ENCODE data around the gene CEP350.
"Not testable (repeated sequence)": the region's sequence is repeated elsewhere in the genome, so short reads cannot be mapped to it uniquely, and the experiment has no call there.

CEP350 gene

DNA sequence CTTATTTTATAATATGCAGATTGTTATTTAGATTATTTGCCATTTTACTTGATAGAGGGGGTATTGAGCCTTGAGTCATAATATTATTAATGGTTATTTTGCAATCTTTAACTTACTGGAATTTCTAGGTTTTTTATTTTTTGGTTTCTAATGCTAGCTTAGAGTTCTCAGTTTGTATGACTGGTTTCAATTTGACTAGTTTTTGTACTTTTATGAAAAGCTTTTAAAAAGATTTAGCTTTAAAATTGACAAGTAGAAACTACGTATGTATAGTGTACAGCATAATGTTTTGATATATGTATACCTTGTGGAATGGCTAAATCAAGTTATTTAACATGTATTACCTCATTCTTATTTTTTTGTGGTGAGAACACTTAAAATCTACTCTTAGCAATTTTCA lies 41.5 kb downstream of the CEP350 start:
- no peak for DNase-seq

DNA sequence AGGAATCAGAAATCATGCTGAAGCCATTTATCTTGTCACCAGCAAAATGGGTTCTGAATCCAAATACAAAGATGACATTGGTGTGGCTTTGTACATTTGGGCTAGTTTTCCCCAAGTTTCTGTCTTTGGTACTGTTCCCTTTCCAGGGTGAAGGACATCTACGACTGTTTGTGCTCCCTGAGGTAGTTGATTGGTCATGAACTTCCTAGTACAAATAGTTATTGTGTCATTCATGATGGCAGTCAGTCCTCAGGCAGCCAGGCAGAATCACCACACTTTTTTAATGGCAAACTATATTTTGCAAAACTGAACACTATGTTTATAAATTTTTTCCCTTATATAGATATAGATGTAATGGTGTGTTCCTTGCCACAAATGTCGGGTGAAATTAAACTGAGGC lies 46.0 kb downstream of the CEP350 start:
- DNase-seq: no peak

DNA sequence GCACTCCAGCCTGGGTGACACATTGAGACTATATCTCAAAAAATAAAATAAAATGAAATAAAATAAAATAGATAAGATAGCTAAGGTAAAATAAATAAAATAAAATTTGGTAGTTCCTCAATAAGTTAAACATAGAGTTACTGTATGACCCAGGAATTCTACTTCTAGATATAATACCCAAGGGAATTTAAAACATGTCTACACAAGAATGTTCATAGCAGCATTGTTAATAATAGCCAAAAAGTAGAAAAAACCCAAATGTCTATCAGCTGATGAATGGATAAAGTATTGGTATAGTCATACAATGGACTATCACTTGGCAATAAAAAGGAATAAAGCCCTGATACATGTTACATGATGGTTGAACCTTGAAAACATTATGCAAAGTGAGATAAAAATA lies 47.8 kb downstream of the CEP350 start:
- DNase-seq: no peak

DNA sequence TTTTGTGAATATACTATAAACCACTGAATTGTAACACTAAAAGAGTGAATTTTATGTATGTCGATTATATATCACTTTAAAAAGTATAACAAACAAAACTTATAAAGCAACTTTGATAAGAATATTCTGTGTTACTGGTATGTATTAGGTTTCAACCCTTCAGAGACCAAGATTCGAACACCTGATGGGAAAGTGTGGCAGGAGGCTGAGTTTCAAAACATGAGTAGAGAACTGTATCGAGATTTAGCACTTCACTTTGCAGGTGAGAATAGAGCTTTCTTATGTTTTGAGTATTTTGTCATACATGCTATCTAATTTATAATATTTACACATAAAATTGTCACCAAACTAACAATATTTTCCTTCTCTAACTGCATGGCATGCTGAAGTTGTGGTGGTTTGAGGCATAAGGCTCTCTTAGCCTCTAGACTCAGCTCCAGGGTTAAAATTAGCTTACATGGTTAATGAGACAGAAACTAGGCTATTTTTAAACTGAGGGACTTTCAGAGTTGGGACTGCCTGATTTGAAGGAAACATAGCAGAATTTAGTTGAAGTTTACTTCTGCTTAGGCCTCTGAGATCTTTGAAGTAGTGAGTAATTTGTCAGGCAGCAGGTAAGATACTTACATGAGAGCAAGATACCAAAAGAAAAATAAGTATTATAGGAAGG lies 48.6 kb downstream of the CEP350 start:
- DNase-seq: no peak

DNA sequence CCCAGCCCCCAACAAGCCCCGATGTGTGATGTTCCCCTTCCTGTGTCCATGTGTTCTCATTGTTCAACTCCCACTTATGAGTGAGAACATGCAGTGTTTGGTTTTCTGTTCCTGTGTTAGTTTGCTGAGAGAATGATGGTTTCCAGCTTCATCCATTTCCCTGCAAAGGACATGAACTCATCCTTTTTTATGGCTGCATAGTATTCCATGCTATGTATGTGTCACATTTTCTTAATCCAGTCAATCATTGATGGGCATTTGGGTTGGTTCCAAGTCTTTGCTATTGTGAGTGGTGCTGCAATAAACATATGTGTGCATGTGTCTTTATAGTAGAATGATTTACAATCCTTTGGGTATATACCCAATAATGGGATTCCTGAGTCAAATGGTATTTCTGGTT lies 52.2 kb downstream of the CEP350 start:
- not testable (repeated sequence) for DNase-seq

DNA sequence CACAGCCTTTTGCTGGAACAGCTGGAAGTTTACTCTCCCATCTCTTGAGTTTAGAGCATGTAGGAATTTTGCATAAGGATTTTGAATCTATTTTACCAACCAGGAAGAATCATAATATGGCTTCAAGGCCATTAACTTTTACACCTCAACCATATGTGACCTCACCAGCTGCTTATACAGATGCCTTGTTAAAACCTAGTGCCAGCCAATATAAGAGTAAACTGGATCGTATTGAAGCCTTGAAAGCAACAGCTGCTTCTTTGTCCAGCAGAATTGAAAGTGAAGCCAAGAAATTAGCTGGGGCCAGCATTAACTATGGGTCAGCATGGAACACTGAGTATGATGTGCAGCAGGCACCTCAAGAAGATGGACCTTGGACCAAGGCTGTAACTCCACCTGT lies 65.4 kb downstream of the CEP350 start:
- DNase-seq: no peak

DNA sequence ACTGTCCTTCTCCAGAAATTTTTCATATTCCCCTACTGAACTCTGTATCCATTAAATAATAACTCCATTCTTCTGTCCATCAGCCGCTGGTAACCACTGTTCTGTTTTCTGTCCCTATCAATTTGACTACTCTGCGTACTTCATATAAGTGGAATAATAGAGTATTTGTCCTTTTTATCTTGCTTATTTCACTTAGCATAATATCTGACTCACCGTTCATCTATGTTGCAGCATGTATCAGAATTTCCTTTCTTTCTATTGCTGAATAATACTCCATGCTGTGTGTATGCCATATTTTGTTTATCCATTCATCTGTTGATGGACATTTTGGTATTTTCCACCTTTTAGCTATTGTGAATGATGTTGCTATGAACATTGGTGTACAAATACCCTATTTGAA lies 71.9 kb downstream of the CEP350 start:
- no peak for DNase-seq

DNA sequence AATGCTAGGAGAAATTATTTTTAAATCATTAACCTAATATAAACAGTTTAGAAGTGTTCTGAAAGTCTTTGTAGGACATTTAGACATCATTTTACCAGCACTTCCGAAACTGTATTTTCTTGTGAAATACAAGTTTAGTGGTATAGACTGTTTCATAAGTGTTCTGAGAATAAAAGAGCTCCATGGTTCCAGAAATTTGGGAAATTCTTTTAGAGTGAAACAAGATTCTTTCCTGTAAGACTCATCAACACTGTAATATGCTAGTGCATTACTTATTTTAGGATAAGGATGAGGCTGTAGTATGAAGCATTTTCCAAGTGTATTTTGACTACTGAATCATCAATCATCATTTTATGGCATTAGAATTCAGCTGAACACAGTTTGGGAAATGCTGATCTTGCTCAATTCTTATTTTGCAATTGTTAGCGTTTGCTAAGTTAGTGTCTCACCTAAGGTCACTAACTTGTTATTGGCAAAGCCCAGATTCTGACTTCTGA lies 73.4 kb downstream of the CEP350 start:
- no peak for DNase-seq

DNA sequence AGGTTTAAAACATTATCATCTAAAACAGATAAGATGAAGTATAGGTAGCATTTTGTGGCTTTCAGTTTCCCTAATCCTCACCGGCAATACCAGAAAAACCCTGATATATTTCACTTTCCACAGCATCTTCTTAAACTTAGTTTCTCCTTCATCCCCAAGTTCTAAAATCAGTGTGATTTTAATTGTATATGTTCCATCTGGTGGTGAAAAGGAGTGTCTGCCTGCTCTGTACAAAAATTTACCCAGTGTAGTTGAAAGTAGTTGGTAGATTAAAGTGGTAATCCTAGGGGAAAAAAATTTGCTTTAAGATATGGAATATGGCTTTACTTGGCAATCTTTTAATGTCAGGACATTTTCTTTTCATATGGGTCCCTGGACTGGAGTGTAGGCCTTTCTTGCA lies 74.3 kb downstream of the CEP350 start:
- DNase-seq: no peak

DNA sequence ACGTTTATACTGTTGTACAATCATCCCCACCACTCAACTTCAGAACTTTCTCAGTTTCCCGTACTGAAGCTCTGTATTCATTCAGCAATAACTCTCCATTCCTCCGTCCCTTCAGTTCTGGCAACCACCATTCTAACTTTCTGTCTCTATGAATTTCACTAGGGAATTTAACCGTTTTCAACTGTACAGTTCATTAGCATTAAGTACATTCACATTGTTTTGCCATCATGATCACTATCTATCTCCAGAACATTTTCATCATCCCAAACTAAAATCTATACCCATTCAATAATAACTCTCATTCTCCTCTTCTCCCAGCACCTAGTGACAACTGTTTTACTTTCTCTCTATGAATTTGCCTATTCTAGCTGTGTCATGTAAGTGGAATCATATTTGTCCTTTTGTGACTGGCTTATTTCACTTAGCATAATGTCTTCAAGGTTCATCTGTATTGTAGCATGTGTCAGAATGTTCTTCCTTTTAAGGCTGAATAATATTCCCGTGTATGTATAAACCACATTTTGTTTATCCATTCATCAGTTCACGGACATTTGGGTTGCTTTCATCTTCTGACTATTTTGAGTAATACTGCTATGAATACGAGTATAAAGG lies 75.0 kb downstream of the CEP350 start:
- DNase-seq: no peak

DNA sequence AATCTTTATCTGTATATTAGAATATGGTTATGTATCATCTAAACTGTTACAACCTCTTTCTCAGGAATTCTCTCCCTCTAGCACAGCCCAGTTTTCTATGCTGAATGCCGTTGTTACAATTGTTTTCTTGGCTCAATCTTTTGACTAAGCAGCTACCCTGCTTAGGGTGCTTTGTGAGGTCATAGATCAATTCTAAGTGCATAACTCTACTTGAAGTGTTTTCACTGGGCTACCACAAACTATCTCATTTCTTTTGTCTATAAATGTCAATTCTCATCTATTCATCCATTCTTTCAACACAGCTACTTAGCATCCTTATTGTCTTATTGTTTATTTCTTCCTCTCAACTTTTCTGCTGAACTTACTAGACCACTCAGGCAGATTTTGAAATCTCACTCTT lies 77.1 kb downstream of the CEP350 start:
- no peak for DNase-seq

DNA sequence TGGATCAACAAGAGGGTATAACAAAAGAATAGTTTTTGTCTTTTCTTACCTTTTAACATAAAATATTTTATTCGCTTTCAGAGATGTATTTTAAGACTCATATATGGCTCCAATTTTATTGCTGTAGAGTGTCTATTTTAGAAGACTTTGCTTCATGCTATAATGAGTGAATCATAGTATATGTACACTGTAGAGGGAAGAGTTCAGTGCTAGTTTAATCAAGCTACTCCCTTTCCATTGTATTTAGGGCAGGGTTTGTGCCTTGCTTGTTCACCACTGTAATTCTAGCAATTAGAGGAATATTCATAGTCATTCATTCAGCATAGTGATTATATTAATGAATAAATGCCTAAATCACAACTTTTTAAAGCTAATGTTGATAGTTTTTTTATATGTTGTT lies 78.8 kb downstream of the CEP350 start:
- no peak for DNase-seq

DNA sequence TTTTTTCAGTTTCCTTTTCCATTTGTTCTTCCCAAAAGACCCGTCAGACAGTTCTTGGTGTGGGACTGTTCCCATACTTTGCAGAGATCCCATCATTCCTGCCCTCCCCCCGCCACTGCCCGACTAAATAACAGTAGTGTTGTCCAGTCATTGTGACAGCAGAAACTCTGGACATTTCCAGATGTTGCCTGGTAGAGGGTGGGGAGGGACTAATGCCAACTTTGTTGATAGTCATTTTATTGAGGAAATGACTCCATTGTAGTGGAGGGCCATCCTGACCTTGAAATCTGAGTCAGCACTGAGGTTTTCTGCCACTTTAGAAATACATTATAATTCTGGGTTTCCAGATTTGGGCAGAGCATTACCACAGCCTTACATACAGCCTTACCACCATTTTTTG lies 85.4 kb downstream of the CEP350 start:
- no peak for DNase-seq

DNA sequence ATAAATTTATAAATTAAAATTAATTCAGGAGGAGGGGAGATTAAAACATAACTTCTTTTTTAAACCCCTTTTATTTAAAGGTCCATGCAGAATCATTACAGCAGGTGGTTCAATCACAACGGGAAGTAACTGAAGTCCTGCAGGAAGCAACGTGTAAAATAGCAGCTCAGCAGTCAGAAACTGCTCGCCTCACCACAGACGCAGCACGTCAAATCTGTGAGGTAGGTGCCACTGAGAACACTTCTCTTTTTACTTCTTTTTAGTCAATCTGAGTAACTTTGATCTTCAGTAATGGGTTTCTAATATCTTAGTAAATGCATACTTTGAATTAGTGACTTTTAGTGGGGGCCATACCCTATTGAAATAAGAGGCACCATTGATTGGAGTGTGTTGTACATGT lies 87.0 kb downstream of the CEP350 start:
- no peak for DNase-seq

DNA sequence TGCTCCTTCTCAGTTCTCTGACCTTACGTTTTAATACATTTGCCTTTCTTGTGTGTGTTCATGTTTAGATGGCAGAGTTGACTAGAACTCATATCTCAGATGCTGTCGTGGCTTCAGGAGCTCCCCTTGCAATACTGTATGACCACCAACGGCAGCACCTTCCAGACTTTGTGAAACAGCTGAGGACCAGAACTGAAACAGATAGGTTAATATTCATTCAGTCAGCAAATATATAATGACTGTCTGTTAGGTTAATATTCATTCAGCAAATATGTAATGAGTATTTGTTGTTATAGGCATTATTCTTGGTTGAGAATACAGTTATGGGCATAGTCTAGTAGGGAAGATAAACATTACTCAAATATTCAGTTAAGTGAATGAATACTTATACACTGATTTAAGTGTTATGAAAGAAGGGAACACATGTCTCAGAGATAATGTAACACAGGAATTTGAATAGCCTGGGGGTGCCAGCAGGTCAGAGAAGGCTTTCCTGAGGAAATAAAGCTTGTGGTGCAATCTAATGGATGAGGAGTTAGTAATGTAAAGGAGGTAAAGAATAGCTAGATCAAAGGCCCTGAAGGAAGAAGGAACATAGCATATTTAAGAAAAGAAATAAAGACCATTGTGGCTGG lies 88.5 kb downstream of the CEP350 start:
- DNase-seq: no peak

DNA sequence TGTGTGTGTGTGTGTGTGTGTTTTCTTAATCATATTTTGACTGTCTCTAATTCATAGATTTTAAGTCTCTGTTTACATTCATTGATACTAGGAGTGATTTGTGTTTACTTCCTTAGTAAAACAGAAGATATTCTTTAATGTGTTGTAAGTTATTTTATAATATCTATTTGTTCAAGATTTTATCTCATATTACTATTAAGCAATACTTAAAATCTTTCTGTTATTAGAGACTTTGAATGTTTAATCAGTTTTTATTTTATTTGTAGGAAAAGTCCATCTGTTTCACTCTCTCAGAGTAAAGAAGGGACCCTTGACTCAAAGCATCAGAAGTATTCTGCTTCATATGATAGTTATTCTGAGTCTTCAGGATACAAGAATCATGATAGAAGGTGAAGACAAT lies 89.2 kb downstream of the CEP350 start:
- DNase-seq: no peak

DNA sequence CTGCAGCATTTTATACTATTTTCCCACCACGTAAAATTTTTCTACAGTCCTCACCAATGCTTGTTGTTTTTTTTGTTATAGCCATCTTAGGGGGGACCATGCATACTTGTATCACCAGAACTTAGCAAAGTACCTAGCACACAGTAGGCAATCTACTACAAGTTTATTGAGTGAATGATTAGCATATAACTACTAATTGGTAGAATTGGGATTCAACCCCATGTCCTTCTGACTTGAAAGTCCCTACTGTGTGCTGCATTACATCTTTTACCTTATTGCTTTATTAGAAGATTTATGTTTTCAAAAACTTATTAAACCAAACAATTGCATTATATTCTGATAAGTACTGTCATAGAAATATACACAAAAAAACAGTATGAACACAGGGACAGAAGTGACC lies 92.1 kb downstream of the CEP350 start:
- DNase-seq: no peak

DNA sequence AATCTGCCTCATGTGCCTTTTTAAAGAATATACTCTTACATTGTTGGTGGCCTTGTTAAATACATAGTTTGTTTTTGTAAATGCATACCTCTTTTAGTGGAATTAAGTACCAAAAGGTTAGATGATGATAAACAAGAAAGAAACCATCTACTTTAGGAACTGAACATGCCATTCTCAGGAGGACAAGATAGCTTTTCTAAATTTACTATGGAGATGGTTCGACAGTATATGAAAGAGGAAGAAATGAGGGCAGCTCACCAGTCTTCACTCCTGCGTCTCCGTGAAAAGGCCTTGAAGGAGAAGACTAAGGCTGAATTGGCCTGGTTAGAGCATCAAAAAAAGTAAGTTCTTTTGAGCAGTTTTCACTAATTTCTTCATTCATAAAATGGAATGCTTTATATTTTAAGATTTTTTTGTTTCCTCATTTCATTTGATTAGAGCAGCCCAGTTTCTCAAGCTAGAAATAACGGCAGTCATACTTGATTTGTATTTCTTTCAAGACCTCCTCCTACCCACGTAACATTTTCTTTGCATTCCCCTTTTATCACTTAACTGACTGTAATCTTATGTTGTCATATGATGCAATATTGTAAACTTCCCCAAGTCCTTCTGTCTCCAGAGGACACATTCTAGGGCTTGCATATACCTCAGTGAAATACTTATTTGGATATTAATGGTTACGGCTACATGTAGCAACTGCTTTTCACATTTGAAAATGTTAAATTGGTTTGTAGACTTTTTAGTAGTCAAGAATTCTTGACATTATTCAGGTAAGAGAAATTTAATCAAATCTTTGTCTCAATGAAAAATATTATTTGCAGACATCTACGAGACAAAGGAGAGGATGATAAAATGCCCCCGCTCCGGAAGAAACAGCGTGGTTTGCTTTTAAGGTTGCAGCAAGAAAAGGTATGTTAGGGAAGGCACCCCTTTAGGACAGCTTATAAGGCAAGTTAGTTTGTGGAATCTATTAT lies 99.3 kb downstream of the CEP350 start:
- no peak for DNase-seq

DNA sequence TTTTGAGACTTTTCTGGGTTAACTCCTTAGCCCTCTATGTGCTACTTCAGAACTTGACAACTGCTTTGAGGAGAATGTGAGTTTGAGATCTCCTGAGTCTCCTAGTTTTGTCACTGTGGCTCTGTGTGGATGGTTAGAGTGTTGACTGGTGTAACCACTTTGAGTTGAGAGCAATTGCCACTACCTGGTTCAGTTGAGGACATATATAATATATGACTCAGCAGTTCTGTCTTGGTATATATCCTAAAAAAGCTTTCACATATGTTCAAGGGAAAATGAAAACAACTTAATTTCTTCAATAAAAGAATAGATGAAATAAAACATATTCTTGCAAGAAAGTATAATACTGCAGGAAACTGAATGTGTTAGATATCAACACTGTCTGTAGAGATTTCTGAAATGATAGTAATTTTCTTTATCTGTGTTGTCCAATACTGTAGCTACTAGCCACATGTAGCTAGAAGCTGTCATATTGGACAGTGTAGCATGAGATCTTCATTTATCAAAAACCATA lies 103.3 kb downstream of the CEP350 start:
- no peak for DNase-seq

DNA sequence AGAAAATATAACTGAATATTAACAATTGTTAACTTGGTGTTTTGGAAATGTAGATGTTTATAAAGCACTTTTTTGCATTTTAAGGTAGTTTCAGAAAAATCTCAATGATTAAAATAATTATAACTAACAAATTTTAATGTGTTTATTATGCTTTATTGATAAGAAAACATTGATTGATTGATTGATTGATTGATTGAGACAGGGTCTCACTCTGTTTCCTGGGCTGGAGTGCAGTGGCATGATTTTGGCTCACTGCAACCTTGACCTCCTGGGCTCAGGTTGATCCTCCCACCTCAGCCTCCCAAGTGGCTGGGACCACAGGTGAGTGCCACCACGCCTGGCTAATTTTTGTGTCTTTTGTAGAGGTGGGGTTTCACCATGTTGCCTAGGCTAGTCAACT lies 106.4 kb downstream of the CEP350 start:
- DNase-seq: no peak

DNA sequence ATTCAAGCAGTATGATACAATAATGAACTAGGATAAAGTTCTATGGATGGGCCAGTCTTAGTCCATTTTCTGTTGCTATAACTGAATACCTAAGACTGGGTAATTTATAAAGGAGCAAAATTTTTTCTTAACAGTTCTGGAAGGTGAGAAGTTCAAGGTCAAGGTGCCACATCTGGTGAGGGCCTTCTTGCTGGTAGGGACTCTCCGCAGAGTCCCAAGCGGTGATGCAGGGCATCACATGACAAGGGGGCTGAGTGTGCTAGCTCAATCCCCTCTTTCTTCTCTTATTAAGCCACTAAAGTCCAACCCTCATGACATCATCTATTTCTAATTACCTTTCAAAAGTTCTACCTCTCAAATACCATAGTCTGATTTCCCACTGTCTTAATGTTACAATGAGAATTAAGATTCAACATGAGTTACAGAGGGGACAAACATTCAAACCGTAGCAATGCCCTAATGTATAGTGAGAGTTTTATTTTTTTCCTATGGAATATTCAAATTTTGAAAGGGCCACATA lies 107.9 kb downstream of the CEP350 start:
- DNase-seq: no peak

DNA sequence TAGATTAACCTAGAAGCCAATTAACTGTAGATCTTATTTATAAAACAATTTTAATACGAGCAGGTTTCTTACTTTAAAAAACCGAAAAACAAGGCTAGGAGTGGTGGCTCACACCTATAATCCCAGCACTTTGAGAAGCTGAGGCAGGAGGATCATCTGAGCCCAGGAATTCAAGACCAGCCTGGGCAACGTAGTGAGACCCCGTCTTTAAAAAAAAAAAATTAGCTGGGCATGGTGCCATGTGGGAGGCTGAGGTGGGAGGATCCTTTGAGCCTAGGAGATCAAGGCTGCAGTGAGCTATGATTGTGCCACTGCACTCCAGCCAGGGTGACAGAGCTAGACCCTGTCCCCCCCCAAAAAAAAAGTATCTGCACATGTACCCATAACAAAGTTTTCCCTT lies 110.8 kb downstream of the CEP350 start:
- no peak for DNase-seq

DNA sequence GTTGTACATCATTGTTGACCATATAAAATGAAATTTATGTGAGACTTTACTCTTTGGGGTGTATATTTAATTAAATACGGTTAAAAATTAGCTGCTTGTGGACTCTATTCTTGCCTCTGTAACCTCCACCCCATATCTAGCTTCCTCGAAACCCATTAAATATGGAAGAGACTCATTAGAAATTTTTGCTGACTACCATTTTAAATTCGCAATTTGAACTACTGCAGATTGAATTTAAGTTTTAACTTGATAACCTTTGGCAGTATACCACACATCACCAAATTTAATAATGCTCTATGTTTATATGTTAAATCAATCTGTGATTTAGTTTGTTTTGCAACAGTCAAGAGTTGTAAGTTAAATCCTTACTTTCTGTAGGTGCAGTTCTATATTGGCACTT lies 111.5 kb downstream of the CEP350 start:
- no peak for DNase-seq
